ENCODE results near the gene ZCCHC7.

DNA sequence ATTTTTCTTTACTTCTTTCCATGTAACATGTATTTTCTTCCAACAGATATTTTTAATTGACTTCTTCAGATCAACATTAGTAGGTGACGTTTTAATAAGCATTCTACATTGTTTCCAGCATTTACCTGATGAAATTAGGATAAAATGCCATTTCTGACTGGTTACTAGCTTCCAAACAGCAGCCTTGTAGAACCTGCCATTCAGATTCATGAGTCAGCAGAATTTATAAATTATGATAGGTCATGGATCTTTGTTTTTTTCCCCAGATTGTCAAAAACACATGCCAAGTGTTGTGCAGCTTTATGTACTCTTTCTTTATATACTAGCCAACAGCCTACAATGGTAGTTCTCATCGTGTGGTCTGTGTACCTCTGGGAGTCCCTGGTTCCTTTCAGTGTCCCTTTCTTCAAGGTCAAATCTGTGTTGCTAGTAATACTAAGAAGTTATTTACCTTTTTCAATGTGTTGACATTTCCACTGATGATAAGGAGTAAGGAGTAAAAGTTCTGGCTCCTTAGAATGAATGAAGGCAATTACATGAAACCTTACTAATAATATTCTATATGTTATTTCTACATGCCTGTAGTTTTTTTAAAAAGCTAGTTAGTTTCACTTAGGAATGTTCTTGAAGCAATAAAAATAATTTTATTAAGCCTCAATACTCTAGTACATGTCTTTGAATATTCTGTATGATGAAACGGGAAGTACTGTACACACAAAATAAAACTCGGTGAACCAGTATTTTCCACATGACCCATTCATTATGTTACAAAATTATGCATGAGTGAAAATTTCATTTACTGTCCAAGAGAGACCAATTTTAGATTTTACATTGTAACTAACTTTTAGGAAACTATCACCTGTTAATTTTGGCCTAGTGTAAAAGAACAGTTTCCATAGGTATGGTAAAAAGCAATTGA lies 135.8 kb downstream of the ZCCHC7 start:
- TF ChIP-seq, protein P1, sequence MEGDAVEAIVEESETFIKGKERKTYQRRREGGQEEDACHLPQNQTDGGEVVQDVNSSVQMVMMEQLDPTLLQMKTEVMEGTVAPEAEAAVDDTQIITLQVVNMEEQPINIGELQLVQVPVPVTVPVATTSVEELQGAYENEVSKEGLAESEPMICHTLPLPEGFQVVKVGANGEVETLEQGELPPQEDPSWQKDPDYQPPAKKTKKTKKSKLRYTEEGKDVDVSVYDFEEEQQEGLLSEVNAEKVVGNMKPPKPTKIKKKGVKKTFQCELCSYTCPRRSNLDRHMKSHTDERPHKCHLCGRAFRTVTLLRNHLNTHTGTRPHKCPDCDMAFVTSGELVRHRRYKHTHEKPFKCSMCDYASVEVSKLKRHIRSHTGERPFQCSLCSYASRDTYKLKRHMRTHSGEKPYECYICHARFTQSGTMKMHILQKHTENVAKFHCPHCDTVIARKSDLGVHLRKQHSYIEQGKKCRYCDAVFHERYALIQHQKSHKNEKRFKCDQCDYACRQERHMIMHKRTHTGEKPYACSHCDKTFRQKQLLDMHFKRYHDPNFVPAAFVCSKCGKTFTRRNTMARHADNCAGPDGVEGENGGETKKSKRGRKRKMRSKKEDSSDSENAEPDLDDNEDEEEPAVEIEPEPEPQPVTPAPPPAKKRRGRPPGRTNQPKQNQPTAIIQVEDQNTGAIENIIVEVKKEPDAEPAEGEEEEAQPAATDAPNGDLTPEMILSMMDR (IDR thresholded peaks at IDR 0.05; ENCODE audit: insufficient read depth, low read length) = no peak
- no peak for TF ChIP-seq POLR2AphosphoS5 (IDR thresholded peaks at IDR 0.05; ENCODE audit: low read depth)
- no peak for TF ChIP-seq GABPA (IDR thresholded peaks at IDR 0.05; ENCODE audit: low read depth)
- TF ChIP-seq, protein P2, sequence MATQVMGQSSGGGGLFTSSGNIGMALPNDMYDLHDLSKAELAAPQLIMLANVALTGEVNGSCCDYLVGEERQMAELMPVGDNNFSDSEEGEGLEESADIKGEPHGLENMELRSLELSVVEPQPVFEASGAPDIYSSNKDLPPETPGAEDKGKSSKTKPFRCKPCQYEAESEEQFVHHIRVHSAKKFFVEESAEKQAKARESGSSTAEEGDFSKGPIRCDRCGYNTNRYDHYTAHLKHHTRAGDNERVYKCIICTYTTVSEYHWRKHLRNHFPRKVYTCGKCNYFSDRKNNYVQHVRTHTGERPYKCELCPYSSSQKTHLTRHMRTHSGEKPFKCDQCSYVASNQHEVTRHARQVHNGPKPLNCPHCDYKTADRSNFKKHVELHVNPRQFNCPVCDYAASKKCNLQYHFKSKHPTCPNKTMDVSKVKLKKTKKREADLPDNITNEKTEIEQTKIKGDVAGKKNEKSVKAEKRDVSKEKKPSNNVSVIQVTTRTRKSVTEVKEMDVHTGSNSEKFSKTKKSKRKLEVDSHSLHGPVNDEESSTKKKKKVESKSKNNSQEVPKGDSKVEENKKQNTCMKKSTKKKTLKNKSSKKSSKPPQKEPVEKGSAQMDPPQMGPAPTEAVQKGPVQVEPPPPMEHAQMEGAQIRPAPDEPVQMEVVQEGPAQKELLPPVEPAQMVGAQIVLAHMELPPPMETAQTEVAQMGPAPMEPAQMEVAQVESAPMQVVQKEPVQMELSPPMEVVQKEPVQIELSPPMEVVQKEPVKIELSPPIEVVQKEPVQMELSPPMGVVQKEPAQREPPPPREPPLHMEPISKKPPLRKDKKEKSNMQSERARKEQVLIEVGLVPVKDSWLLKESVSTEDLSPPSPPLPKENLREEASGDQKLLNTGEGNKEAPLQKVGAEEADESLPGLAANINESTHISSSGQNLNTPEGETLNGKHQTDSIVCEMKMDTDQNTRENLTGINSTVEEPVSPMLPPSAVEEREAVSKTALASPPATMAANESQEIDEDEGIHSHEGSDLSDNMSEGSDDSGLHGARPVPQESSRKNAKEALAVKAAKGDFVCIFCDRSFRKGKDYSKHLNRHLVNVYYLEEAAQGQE (IDR thresholded peaks at IDR 0.05; ENCODE audit: insufficient replicate concordance, low read depth) = no peak

Measured in HL-60 (cell line).